ENCODE results near the gene KCNB1.

The KCNB1 gene

DNA sequence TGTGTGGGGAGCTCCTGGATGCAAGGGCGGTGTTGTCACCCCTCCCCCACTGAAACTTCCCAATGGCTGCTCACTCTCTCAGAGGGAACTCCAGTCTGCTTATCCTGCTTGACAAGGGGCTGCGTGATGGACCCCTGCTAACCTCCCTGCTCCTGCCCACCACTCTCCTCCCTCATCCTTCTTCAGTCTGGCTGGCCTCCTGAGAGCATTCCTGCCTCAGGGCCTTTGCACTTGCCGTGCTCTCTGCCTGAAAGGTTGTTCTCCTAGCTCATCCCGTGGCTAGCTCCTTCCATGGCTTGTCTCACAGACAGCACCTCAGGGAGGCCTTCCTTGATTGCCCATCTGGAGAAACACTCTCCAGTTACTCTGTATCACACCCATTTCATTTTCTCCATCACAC is 130.7 kb downstream of the KCNB1 start:
- no peak for DNase-seq (ENCODE audit: low read depth in 3 of 3)

DNA sequence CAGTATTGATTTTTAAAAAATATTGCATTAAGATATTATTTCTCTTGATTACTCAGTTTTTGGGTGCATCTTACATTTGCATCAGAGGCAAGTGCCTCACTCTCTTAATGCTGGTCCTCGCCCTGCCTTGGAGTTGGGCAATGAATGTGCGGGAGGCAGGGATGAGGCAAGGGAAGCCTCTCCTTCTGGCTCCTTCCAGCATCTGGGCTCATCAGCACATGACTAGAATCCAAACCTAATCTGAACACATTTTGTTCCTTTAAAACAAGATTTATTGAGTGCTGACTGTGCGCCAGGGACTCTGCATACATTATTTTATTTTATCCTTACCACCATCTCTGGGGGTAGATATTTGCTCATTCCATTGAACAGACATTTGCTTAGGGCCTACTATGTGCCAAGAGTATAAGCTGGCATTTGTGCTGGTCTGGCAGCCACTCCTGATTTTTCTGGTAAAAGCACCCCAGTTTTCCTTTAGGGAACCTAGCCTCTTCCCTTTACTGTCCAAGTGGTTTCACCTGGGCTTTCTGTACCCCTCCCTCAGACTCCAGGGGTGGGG is 132.7 kb downstream of the KCNB1 start:
- no peak for DNase-seq (ENCODE audit: low read depth in 3 of 3)

DNA sequence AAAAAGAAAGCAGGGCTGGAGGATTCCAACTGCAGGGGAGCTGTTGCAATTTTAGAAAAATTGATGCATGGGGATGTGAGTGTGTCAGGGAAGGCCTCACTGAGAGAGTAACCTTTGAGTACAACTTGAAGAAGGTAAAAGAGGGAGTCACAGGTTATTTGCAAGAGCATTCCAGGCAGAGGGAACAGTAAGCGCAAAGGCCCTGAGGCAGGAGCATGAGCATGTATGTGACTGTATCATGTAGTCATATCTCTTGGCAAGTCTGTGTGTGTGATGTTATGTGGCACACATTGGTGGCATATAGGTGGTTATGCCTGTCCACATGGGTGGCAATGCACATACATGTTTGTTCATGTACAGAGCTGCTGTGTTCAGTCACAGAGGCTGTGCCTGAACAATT is 133.4 kb downstream of the KCNB1 start:
- no peak for DNase-seq (ENCODE audit: low read depth in 3 of 3)

DNA sequence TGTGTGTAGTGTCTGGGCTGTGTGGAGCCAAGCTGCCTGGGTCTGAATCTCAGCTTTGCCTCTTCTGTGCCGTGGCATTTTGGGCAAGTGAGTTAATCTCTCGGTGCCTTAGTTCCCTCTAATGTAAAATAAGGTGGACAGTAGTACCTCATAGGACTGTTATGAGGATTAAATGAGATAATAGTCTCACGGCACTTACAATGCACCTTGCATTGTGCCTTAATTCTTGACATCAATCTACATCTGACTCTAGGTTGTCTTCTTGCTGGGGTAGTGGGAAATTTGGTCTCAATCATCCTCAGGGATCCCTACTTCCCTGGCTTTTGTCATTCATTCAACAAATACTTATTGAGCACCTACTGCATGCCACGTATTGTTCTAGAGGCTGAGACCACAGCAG is 133.9 kb downstream of the KCNB1 start:
- DNase-seq (ENCODE audit: low read depth in 3 of 3), result no peak

DNA sequence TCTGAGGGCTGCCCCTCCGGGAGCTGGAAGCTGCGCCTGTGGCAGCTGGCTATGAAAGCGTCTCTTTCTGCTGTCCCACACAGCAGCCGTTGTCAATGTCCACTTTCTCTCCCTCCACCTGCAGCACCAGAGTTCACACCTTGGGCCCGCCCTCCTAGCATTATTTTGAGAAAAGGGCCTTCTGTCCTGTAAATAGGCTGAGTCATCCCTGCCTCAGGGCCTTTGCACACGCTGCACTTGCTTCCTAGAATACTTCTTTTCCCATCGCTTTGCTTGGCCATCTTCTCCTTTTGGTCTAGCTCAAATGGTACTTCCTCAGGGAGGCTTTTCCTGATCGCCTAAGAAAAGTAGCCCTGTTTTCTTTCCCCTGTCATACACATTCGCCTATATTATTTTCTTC is 135.3 kb downstream of the KCNB1 start:
- DNase-seq (ENCODE audit: low read depth in 3 of 3), result no peak

DNA sequence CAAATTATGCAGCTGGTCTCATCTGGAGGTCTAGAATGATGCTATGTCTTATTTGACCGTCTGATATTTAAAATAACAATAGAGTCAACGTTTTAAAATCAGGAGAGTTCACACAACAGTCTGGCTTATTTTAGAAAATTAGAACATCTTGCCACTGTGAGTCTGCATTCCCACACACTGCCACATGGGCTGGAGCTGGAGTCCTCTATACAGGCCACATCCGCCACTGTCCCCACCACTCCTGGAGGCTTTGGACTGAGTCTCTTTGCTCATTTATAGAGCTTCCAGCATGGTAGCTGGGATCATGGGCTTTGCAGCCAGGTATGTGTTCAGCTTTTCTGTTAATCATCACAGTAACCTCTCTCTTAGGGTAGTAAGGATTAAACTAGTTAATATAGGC is 135.8 kb downstream of the KCNB1 start:
- no peak for DNase-seq (ENCODE audit: low read depth in 3 of 3)

DNA sequence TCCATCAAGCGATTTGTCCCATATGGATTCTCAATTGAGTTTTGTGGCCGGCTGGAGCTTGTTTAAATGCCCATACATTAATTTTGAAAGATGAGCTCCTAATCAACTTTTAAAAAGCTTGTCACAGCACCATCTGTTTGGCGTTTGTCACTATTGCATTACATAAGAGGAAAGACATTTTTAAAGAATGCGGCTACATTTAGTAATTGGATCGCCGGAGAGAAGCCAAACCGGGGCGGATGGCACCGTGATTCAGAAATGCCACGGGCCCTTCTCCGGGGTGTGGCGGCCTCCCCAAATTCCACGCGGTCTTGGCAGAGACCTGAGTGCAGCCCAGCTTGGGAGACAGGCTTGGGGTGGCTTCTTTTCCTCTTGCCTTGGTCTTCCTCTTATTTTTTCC is 136.9 kb downstream of the KCNB1 start:
- DNase-seq (ENCODE audit: low read depth in 3 of 3), result no peak

DNA sequence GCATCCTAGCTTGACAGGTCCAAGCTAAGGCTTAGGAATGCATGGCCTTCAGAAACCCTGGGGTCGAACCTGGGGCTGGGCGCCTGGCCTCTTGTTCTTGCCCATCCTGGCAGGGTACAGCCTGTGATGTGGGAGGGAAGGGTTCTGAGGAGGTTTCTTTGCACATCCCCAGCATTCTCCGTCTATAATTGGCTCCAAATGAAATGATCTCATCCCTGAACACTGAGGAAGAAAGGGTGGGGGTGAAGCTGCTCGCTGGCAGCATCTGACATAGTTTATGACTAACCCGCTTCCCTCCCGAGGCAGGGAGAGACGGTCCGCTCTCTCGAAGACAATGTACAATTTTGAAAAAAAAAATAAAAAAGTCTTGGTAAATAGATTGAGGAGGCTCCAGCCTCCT is 137.5 kb downstream of the KCNB1 start:
- no peak for DNase-seq (ENCODE audit: low read depth in 3 of 3)

DNA sequence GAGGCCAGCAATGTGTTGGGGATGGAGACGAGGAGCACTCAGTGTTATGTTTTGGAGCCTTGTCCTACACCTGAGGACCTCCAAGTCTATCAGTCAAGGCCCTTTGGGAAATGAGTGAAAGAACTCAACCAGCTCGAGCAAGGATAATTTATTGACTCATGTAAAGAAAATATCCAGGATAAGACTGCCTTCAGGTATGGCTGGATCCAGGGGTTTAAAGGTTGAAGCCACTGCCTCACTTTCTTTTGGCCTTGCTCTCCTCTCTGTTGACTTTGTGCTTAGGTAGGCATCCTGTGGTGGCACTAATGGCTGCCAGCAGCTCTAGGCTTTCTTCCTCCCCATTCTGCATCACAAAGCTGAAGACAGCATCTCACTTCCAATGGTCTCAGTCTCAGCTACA is 138.3 kb downstream of the KCNB1 start:
- DNase-seq (ENCODE audit: low read depth in 3 of 3), result no peak

DNA sequence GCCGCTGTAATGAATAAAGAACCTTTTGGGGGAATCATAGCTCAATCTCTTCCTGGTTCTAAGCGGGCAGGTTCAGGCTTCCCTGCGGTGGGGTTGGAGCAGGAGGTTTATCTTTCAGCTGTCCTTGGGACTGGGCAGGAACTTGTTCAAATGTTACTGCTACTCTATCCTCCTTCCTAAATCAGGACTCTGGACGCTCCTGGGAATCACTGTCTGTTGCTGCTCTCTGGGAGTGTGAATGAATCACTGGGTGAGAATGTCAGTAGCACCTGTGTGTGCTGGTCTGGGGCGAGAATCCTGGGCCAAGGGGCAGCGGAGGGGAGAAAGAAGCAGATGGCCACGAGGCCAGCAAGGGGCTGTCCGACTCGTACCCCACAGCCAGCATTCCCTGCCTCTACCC is 139.2 kb downstream of the KCNB1 start:
- no peak for DNase-seq (ENCODE audit: low read depth in 3 of 3)

DNA sequence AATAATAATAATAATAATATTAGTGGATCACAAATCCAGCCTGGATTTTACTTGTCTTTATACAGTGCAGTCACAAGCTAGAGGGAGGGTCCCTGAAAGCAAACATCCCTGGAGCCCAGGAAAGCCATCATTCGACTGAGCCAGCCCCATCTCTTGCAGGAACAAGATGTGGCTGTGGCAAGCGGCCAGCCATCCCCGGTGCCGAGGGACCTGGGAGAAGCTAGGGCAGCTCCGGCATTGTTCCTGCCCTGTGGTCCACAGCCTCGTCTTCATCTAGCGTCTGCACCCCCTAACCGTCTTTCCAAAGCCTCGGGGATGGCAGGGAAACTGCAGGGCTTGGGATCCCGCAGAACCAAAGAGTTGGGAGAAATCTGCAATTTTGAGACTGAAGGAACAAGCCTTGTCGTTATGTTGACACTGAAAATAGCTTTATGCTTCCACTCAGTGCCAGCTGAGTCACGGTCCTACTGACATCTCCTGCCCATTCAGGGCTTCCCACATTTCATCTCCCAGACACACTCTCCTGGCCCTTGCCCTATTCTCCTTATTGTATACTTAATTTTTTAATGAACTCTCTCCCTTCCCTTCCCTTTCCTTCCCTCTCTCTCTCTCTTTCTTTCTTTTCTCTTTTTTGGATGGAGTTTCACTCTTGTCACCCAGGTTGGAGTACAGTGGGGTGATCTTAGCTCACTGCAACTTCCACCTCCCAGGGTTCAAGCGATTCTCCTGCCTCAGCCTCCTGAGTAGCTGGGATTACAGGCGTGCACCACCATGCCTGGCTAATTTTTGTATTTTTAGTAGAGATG is 142.1 kb downstream of the KCNB1 start:
- DNase-seq (ENCODE audit: low read depth in 3 of 3), result no peak

DNA sequence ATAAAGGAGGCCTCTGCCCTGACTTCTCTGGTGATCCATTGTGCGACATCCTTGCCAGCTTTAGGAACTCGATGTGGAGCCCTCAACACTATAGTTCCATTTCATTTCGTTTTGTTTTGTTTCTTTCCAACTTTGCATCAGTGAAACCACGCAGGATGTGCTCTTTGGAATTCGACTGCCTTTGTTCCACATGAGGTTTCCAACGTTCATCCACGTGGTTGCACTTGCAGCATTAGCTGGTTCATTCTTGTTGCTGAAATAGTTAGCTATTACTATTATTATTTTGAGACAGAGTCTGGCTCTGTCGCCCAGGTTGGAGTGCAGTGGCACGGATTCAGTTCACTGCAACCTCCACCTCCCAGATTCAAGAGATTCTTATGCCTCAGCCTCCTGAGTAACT is 143.3 kb downstream of the KCNB1 start:
- DNase-seq (ENCODE audit: low read depth in 3 of 3), result no peak

DNA sequence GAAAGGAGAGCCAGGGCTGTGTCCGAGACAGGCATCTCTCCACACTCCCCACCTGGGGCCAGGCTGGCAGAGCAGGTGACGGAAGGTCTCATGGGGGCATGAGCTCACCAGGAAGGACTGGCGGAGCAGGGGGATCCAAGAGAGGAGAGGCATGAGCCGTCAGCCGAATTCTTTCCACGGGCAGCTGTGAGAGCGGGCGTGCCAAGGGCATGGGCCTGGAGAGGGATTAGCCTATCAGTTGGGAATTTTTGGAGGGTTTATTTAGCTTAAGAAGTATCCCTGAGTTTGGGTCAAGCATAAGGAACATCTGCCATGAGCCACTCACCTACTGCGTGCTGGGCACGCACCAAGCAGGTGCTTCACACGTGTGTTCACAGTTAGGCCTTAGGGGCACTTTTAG is 144.4 kb downstream of the KCNB1 start:
- no peak for DNase-seq (ENCODE audit: low read depth in 3 of 3)

DNA sequence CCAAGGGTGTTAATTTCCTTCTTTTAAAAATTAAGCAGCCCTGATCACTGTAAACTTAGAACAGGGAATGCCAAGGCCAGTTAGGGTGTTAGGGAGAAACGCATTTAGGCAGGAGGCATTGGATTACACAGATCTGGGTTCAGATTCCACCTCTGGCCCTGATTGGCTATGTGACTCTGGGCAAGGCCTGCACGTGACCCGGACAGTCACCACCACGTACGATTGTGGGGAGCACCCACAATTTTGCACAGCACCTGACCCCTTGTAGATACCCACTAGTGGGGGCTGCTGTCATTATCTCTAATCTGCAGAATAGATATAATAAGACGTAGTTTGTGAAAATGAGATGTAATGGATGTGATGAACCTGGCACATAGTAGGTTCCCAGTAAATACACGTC is 145.1 kb downstream of the KCNB1 start:
- DNase-seq (ENCODE audit: low read depth in 3 of 3), result no peak

DNA sequence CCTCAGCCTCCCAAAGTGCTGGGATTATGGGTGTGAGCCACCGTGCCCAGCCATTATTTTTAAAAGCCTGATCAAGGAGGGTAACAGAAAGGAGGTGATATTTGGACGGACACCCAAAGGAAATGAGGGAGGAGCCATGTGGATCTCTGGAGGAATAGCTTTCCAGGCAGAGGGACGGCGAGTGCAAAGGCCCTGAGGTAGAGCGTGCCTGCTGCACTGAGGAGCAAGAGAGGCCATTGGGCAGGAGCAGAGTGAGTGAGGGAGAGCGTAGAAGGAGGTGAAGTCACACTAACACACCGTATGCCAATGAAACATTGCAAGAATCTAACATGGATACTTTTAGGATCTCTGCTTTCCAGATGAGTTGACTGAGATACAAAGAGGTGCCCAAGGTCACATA is 145.7 kb downstream of the KCNB1 start:
- no peak for DNase-seq (ENCODE audit: low read depth in 3 of 3)

DNA sequence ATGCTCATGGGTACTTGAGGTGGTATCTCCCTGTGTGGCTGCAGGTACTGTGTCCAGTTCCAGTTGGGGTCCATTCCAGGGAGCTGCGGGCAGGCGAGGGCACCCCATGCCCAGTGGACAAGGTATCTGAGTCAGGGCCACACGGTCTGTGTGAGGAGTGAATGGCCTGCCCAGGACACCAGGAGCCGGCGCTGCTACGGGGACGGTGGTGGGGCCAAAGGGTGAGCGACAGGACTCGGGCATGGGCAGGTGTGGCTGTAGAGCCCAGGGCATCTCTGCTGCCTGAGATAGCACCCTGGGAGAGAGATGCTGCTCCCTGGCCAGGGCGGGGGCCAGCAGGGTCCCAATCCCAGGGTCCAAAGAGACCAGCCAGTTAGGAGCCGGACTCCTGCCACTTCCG is 147.0 kb downstream of the KCNB1 start:
- DNase-seq (ENCODE audit: low read depth in 3 of 3), result no peak

DNA sequence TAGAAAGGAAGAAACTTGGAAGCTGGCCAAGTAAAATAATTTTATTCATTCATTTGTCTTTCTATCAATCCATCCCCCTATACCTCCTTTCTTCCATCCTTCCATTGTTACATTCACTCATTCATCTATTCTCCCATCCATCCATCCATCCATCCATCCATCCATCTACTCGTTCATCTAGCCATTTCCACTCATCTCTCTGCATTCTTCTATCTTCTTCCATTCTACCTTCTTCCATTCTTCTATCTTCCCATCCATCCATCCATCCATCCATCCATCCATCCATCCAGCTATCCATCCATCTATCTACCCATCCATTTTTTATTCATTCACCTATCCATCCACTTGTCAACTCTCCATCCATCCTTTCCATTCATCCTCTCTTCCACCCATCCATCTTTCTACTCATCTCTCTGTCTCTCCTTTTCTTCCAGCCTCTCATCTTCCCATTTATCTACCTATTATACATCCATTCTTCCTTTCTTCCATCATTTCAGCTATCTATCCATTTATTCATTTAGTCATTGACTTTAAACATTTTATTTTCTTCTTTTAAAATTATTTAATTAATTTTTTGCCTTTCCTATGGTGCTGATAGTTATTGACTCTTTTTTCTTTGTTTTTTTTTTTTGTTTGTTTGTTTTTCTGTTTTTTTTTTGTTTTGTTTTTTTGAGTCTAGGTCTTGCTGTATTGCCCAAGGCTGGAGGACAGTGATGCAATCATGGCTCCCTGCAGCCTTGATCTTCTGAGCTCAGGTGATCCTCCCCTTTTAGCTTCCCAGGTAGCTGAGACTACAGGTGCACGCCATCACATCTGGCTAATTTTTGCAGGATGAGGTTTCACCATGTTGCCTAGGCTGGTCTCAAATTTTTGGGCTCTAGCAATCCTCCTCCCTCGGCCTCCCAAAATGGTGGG is 151.5 kb downstream of the KCNB1 start:
- DNase-seq (ENCODE audit: low read depth in 3 of 3), result no peak

DNA sequence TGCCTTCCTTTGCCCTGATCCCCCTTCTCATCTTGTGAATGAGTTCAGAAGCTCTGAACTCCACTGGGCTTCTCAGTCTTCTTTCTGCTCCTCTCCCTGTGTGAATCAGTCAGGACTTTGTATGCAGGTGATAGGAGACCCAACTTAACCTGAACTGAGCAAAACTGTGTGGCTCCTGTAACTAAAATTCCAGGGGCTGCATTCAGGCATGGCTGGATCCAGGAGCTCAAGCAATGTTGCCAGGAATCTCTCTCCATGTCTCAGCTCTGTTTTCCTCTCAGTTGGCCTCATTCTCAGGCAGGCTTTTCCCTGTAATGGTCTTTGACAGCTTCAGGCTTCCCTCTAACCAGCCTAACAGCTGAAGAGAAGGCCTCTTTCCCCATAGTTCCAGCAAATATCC is 153.7 kb downstream of the KCNB1 start:
- DNase-seq (ENCODE audit: low read depth in 3 of 3), result no peak

DNA sequence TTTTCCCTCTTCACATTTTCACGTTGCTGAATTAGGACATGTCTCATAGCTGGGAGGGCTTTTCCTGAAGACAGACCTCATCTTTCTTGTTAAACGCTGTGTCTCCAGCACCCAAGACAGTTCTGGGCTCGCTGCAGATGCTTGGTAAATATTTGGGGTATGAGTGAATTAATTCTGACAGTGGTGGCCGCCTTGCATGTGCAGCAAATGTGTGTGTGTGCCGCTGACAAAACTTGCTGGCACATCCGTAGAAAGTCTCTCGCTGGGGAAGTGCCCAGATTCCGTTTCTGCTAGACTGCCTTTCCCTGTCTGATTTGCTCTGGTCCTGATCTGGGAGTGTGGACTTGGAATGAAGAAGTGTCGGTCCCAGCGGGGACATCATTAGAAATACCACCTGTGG is 156.4 kb downstream of the KCNB1 start:
- DNase-seq (ENCODE audit: low read depth in 3 of 3), result no peak

DNA sequence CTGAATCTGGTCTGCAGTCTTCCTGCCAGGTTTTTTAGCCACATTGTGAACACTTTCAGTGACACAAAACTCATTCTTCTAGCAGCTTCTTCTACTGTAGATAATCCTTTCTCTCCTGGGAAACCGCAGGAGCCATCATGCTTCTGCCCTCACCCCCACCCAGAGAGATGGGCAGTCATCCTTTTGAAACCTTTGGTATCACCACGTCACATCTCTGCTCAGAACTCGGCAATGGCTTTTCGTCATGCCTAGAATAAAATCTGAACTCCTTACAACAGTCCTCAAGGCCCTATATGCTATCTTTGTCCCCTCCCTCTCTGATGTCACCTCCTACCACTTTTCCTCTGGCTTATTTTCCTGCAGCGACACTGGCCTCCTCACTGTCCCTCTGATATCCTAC is 158.2 kb downstream of the KCNB1 start:
- no peak for DNase-seq (ENCODE audit: low read depth in 3 of 3)

DNA sequence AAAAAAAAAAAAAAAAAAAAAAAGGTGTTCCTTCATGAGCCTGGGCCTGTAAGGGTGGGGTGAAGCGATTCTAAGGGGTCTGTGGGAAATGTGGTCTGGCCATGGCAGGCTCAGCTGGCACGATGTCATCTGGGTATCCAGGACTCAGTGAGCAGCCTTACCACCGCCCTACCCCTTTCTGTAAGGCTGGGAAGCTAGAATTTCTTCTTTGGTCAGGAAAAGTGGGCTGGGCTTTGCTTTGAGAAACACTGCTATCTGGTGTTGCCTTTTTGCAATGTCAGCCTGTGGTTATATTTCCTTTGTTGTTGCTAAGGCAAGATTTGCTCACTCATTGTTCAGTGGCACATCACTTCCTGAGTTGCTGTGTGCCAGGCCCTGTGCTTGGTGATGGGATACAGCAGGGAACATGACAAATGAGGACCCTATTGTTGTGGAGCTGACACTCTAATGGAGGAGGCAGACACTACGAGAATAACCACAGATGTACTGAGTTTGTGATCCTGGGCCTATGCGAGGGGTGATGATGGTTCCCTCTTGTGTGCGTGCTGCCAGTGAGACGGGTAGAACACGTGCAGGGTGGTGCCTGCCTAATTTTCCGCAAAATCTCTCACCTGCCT is 158.7 kb downstream of the KCNB1 start:
- no peak for DNase-seq (ENCODE audit: low read depth in 3 of 3)

DNA sequence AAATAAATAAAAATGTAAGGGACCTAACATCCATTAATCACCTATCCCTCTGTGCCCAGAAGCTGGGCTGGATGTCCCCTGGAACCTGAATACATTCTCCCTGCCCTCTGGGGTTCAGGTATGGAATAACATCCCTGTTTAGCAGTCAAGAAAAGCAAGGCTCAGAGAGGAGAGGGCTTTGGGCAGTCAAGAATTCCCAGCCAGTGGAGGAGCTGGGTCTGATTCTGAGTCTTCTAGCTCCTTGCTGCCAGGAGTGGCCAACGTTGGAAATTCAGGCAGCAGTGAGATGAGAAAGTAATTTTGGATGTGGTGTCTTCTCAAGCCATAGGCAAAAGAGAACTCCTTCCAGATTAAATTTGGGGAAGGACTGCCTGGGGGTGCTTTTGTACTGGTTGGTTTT is 162.0 kb downstream of the KCNB1 start:
- DNase-seq (ENCODE audit: low read depth in 3 of 3), result no peak
